CD4-positive, alpha-beta T cell (primary cell): ENCODE results near the gene ADGRD1. TPM values are rescaled to one million over a fixed set of nuclear protein-coding genes. Genes with fewer than 3 reads are reported as not detected.

ENCODE experiments used
- ATAC-seq: fragments of 200-7000 bp; cut with Tn5 transposase; one replicate; pipeline ENCODE4 v1.10.0; 2022; ENCODE audit warnings: mild to moderate bottlenecking; ENCODE audit not compliant: poor library complexity
- CTCF ChIA-PET: fragments of 350-600 bp; sonication (Branson Sonifier 250); formaldehyde crosslinking; loops from one replicate; lab custom pipeline; 2021; ENCODE audit warnings: antibody characterized with exemption, inconsistent platforms; lab: Charles Lee
- POLR2A ChIA-PET: fragments of 350-600 bp; sonication (Branson Sonifier 250); formaldehyde crosslinking; loops from one replicate; lab custom pipeline; 2021; ENCODE audit warnings: antibody characterized with exemption, inconsistent platforms; lab: Charles Lee
- DNase-seq, 14 experiments: peaks; one replicate each; pipeline ENCODE4 v3.0.0-alpha.2; 2013 to 2020; ENCODE audit warnings: mixed read lengths in 2 of 14
- H3K27ac ChIP-seq, 2 donors: one replicate each; pipeline versions ENCODE4 v1.5.1 to v1.7.0; 2013; ENCODE audit warnings: low read length in 2 of 2, low read depth in 1 of 2, mild to moderate bottlenecking in 1 of 2
- H3K27me3 ChIP-seq, 2 experiments: 1 replicate in 1 of 2; 2 replicates in 1 of 2; pipeline versions ENCODE4 v1.6.1 to v1.7.0; 2013; ENCODE audit warnings: low read length in 2 of 2, control low read depth in 1 of 2, mild to moderate bottlenecking in 1 of 2, moderate library complexity in 1 of 2; ENCODE audit not compliant: insufficient read depth in 2 of 2, control insufficient read depth in 1 of 2
- H3K36me3 ChIP-seq: one replicate; pipeline ENCODE4 v1.6.1; 2013; ENCODE audit warnings: low read length, control low read depth; ENCODE audit not compliant: insufficient read depth
- H3K4me1 ChIP-seq: one replicate; pipeline ENCODE4 v1.6.1; 2013; ENCODE audit warnings: low read length, control low read depth; ENCODE audit not compliant: insufficient read depth
- H3K4me3 ChIP-seq: one replicate; pipeline ENCODE4 v1.5.1; 2013; ENCODE audit warnings: mild to moderate bottlenecking, low read length, moderate library complexity
- H3K9me3 ChIP-seq, 2 experiments: 1 replicate in 1 of 2; 2 replicates in 1 of 2; pipeline versions ENCODE4 v1.6.1 to v1.7.0; 2013; ENCODE audit warnings: low read length in 2 of 2, mild to moderate bottlenecking in 2 of 2, control low read depth in 1 of 2, moderate library complexity in 1 of 2; ENCODE audit not compliant: control insufficient read depth in 1 of 2, insufficient read depth in 1 of 2
- H3K27ac Mint-ChIP-seq: one replicate; pipeline ENCODE4 v1.8.0; 2020; ENCODE audit warnings: mixed read lengths
- H3K27me3 Mint-ChIP-seq: one replicate; pipeline ENCODE4 v1.8.0; 2021; ENCODE audit warnings: mixed read lengths
- H3K36me3 Mint-ChIP-seq: one replicate; pipeline ENCODE4 v1.8.0; 2021; ENCODE audit warnings: low read depth, mixed read lengths
- H3K4me1 Mint-ChIP-seq: one replicate; pipeline ENCODE4 v1.8.0; 2021; ENCODE audit warnings: low read depth, mixed read lengths
- H3K4me3 Mint-ChIP-seq: one replicate; pipeline ENCODE4 v1.8.0; 2020; ENCODE audit warnings: mild to moderate bottlenecking, mixed read lengths
- H3K9me3 Mint-ChIP-seq: one replicate; pipeline ENCODE4 v1.8.0; 2020; ENCODE audit warnings: mixed read lengths
- CTCF ChIP-seq: fragments of 200-600 bp; IDR thresholded peaks from one replicate; pipeline ENCODE4 v1.8.0; 2022; ENCODE audit warnings: antibody characterized with exemption, mild to moderate bottlenecking
- intact Hi-C, 2 experiments: fragments of 100-400 bp; cut with DNase I in 1 of 2; cut with micrococcal nuclease in 1 of 2; formaldehyde crosslinking; loops; one replicate each; pipeline versions ENCODE4 v1.15.1 to v1.9.0; 2023 to 2025; cut with DNase I, micrococcal nuclease
- total RNA-seq, 174 experiments: library from RNA in 2 of 174; stranded (reverse) in 2 of 174; gene quantifications; one replicate each; pipeline ENCODE4 v1.2.3 and lab custom pipeline; 2021 to 2026

ADGRD1 gene
- total RNA-seq, 2 experiments from 2014 or later = 0.22 TPM; not detected in 1

- Histone ChIP-seq H3K27ac (no peak overlapping the region), H3K4me1 (no peaks in the 10 kb centered on the region), H3K36me3 (no peaks in the 10 kb centered on the region), H3K4me3 (no peak overlapping the region), H3K27me3 (no peaks in the 10 kb centered on the region), H3K9me3 (peaks cover 0 to 5% of the 10 kb centered on the region in 2 experiments)
- Mint-ChIP-seq H3K27me3 (peaks cover 6% of the 10 kb centered on the region), H3K36me3 (no peaks in the 10 kb centered on the region), H3K9me3 (peaks cover 2% of the 10 kb centered on the region), H3K27ac (no peak overlapping the region), H3K4me1 (no peaks in the 10 kb centered on the region), H3K4me3 (no peak overlapping the region)
- POLR2A ChIA-PET = no interaction called here
- CTCF ChIA-PET = no interaction called here
- DNase-seq (peak in 2 of 14 experiments; percentile 6 to 22), ATAC-seq (no peak)
- intact Hi-C loops = no loop called here
- TF ChIP-seq CTCF = no peak
Measured at GRCh38 chr12:131084341-131085011, 130.8 kb downstream of the ADGRD1 start.

- Mint-ChIP-seq H3K4me3 (no peak overlapping the region), H3K4me1 (no peaks in the 10 kb centered on the region), H3K9me3 (peaks cover 2% of the 10 kb centered on the region), H3K27me3 (peaks cover 6% of the 10 kb centered on the region), H3K36me3 (no peaks in the 10 kb centered on the region), H3K27ac (no peak overlapping the region)
- ChIA-PET CTCF (no interaction called here), POLR2A (no interaction called here)
- Histone ChIP-seq H3K36me3 (no peaks in the 10 kb centered on the region), H3K27me3 (no peaks in the 10 kb centered on the region), H3K27ac (no peak overlapping the region), H3K9me3 (peaks cover 0 to 5% of the 10 kb centered on the region in 2 experiments), H3K4me1 (no peaks in the 10 kb centered on the region), H3K4me3 (no peak overlapping the region)
- intact Hi-C loops = no loop called here
- peak in 2 of 14 experiments; percentile 5 to 14 for DNase-seq
- ATAC-seq = no peak
- no peak for TF ChIP-seq CTCF
Measured at GRCh38 chr12:131085125-131085815, 131.6 kb downstream of the ADGRD1 start.

- H3K27ac Mint-ChIP-seq = no peak overlapping the region
- no peaks in the 10 kb centered on the region for H3K4me1 Mint-ChIP-seq
- no peak for TF ChIP-seq CTCF
- no peak overlapping the region for H3K27ac ChIP-seq
- no peak overlapping the region for H3K4me3 Mint-ChIP-seq
- H3K36me3 ChIP-seq = no peaks in the 10 kb centered on the region
- no peaks in the 10 kb centered on the region for H3K27me3 ChIP-seq
- no peaks in the 10 kb centered on the region for H3K36me3 Mint-ChIP-seq
- H3K4me1 ChIP-seq = no peaks in the 10 kb centered on the region
- H3K9me3 ChIP-seq = peaks cover 0 to 5% of the 10 kb centered on the region in 2 experiments
- no peak for ATAC-seq
- peak in 2 of 14 experiments; percentile 4 to 14 for DNase-seq
- POLR2A ChIA-PET = no interaction called here
- intact Hi-C loops = no loop called here
- peaks cover 6% of the 10 kb centered on the region for H3K27me3 Mint-ChIP-seq
- H3K9me3 Mint-ChIP-seq = peaks cover 2% of the 10 kb centered on the region
- no peak overlapping the region for H3K4me3 ChIP-seq
- CTCF ChIA-PET = no interaction called here
Measured at GRCh38 chr12:131085816-131086591, 132.3 kb downstream of the ADGRD1 start.
